Adrenal gland (tissue), 5 donors: ENCODE measurements around the gene TMCC2.

Experiments
- CTCF ChIP-seq, 6 experiments: fragments of 450-650 bp in 4 of 6; fragments of 200-600 bp in 2 of 6; sonication (generic) in 1 of 6; IDR thresholded peaks; 1 replicate in 5 of 6; 2 replicates in 1 of 6; pipeline versions ENCODE4 v1.5.1 to v1.8.0; 2016 to 2021; ENCODE audit warnings: antibody characterized with exemption in 6 of 6, mild to moderate bottlenecking in 2 of 6, moderate library complexity in 1 of 6
- POLR2A ChIP-seq, 2 donors: fragments of 450-650 bp; IDR thresholded peaks; one replicate each; pipeline ENCODE4 v1.6.1; 2017; ENCODE audit warnings: antibody characterized with exemption in 2 of 2, mild to moderate bottlenecking in 2 of 2, moderate library complexity in 1 of 2
- donor health status: DM: no; HTN: no; CAD: no.

GRCh38 chr1:205249651-205250050, 21.9 kb downstream of the TMCC2 start:
- TF ChIP-seq CTCF (IDR thresholded peaks at IDR 0.05) = no peak
- TF ChIP-seq POLR2A (IDR thresholded peaks at IDR 0.05) = peak in 1 of 2 donors; percentile 9
